GM21717 (cell line): Measurements from ENCODE around the gene SNRPE.
A peak's percentile ranks its signal among the peaks of the same experiment; 100 is the strongest.
"Not testable (repeated sequence)": the region's sequence is repeated elsewhere in the genome, so short reads cannot be mapped to it uniquely, and the experiment has no call there.

Source experiments
- ATAC-seq: cut with Tn5 transposase; IDR thresholded peaks from one replicate; pipeline ENCODE4 v1.9.1; 2021; ENCODE audit warnings: mild to moderate bottlenecking, moderate library complexity; ENCODE audit not compliant: unreplicated experiment

The SNRPE gene

DNA sequence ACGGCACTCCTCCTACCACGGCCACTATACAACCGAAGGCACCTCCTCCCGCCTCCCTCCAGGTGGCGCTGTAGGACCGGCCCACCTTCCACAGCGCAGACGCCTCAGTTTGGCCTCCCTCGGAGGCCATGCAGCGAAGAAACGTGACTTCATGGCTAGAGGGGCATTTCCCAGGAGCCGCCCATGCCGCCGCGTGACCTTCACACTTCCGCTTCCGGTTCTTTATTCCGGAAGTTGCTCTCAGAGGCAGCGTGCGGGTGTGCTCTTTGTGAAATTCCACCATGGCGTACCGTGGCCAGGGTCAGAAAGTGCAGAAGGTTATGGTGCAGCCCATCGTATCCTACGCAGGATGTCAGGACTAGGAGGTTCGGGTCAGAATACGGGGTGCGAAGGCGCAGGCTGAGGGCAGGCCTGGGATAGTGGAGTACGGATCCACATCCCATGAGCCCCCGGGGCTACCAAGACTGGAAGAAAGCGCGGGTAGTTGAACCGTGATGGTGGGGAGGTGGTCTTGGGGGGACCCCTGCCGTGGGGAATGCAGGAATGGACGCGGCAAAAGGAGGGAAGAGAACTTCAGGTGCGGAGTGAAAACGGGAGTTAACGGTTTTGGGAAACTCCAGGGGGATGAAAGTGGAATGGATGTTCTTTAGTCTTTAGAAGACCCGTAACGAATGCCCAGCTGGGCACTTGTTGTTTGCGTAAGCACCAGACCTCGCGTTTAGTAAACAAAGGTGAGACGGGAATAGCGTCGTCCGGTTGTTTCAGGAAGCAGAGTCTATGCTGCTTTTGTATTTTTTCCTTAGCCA lies at the start of gene SNRPE:
Gene SNRPE, plus strand, starts transcription at position 221 of the 806 bp plus-strand sequence. Its CDS starts 61 bp downstream, at position 282.
- ATAC-seq = peak; percentile 93

DNA sequence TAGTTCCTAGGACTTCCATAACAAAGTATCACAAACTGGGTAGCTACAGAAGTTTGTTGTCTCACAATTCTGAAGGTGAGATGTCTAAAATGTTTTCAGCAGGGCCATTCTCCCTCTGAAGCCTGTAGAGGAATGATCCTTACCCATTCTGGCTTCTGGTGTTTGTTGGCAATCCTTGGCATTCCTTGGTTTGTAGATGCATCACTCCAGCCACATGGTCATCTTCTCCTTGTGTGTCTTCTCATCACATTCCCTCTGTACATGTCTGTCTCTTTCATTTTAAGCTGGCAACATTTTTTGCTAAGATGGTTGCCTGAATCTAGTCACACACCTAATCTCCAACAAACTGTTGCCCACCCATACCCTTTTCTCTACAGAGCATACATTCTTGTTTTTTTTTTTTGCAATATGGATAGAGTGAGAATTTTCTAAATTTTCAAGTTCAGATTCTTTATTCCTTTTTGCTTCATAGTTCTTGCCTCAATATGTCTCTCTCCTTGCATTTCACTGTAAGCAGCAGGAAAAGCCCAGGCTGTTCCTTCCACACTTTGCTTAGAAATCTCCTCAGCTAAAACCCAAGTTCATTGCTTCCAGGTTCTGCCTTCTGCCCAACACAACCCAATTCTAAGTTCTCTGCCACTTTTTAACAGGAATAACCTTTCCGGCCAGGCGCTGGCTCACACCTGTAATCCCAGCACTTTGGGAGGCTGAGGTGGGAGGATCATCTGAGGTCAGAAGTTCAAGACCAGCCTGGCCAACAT lies 47.6 kb upstream of the SNRPE start:
- no peak for ATAC-seq

DNA sequence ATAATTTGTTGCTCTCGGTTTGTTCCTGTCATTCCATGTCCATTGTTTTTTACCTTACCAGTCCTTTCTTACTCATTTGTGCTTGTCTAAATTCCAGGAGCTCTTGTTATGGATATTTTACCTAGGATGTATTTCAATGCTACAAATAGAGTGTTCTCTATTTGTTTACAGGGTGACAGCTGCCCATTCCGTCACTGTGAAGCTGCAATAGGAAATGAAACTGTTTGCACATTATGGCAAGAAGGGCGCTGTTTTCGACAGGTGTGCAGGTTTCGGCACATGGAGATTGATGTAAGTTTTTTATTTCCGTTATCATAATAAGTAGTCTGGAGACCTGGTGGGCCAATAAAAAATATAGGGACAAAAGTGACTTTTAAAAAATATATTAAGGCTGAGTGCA lies 43.0 kb upstream of the SNRPE start:
- no peak for ATAC-seq

DNA sequence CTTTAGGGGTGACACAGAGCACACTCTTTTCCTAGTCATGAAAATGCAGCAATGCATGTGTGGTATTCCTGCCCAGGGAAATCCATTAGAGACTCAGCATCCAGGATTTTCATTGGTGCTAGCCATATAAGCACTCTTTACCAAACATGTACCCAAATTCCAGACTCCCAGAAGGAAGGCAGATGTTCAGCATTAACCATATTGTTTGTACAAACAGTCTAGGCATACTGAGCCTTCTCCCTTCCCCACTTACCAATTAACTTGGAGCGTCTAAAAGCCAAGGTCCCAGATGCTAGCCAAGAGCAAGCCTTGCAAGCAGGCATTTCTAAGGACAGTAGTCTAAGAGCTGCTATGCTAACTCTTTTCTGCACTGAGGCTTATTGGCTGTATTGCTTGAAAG lies 38.1 kb upstream of the SNRPE start:
- ATAC-seq = no peak

DNA sequence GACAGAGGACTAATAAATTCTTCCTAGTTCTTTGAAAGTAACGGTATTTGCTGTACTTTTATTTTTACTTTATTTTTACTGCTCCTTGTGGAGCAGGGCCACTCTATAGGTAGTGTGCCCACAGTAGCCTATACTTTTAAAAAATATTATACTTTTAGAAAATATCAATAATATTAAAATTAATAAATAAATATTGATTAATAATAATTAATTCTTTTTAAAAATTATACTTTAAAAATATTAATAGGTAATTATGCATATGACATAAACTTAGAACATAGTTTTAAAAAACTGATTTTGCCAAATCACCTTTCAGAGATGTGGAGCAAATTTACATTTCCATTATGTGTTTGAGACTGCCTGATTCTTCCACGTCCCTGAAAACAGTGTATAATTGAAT lies 35.2 kb upstream of the SNRPE start:
- no peak for ATAC-seq

DNA sequence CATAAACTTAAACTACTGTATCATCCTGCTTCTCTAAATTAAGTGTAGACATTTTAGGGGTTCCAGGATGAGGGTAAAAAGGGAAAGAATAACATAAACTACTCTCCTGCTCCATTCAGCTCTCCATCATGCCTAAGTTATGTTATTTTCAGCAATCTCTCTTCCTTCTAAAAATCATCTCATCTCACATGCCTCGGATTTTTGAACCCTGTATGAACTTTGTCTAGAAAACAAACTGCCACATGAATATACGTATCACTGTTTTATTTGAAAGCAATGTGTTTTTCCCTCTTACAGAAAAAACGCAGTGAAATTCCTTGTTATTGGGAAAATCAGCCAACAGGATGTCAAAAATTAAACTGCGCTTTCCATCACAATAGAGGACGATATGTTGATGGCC lies 33.4 kb upstream of the SNRPE start:
- ATAC-seq = no peak

DNA sequence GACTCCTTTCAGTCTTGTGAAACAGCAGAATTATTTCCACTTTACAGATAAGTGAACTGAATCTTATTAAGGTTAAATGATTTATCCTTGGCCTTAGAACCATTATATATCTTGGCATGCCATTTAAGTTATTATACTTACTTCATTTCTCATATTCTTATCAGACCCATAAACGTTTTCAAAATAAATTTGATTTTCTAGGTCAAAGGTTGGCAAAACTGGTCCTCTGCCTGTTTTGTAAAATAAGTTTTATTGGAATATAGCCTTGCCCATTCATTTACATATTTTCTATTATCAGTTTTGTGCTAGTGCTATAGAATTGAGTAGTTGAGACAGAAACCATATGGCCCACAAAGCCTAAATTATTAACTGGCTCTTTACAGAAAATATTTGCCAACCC lies 32.9 kb upstream of the SNRPE start:
- ATAC-seq = no peak

DNA sequence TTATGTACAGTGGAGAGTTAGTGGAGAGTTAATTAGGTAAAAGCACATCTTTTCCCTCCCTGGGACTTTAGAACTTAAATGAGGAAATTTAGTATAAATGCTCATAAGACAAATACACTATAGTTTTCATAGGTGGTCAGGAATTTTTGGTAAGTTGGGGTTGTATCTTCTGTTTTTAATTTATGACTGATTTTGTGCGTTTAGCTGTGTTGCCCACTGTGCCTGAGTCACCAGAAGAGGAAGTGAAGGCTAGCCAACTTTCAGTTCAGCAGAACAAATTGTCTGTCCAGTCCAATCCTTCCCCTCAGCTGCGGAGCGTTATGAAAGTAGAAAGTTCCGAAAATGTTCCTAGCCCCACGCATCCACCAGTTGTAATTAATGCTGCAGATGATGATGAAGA lies 32.2 kb upstream of the SNRPE start:
- not testable (repeated sequence) for ATAC-seq

DNA sequence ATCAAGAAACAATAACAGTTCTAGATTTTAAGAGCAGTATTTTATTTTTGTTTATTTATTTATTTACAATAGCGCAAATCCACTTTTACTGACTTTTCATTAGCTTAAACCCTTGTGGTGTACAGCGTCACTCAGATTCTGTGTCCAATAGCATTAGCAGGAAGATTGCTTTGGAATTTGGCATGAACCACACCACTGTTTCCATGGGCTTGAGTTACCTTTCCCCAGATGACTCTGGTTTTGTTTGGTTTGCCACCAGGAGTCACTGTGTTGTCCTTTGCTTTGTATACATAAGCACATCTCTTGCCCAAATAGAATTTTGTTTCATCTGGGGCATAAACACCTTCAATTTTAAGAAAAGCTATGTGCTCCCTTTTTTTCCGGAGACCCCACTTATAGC lies 25.9 kb upstream of the SNRPE start:
- no peak for ATAC-seq

DNA sequence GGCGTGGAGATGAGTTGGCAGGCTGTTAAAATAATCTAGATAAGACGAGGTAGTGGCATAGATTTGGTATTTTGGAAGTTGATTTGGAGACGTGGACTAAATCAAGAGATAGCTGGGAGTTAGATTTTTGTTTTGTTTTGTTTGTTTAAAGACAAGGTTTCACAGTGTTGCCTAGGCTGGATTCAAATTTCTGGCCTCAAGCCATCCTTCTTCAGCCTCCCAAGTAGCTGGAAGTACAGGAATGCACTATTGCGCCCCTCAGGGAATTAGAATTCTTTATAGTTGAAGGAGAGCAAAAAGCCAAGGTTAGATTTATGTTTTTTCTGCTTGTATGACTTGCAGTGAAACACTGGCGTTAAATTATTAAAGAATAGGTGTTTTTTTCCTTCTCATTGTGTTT lies 22.3 kb upstream of the SNRPE start:
- no peak for ATAC-seq

DNA sequence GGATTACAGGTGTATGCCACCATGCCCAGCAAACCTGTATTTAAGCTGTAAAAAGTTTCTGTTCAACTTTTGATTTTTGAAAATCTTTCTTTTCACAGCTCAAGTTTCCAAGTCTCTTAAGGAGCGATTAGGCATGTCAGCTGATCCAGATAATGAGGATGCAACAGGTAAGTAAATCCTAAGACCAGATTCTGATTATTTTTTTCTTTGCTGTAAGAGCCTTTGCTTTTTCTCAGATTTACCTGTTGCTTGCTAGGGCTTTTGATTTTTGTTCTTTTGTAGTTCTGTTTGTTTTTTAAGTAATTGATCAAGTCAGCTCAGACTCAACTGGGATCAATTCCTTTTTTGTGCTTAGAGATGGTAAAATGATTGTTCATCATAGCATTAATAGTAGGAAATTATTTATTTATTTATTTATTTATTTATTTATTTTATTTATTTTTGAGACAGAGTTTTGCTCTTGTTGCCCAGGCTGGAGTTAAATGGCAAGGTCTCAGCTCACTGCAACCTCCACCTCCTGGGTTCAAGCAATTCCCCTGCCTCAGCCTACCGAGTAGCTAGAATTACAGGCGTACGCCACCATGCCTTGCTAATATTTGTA lies 21.1 kb upstream of the SNRPE start:
- no peak for ATAC-seq

DNA sequence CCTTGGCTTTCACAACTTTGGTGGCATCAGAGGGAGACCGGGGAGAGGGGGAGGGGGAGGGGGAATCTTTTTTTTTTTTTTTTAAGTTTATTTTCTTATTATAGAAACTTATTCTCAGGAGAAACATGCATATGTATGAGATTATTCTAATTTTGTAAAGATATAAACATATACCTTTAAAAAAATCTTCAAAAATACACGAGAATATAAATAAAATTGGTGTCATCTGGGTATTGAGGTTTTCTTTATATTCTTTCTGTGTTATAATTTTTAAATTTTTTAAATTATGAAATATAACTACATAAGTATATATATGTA lies 18.9 kb upstream of the SNRPE start:
- ATAC-seq = no peak

DNA sequence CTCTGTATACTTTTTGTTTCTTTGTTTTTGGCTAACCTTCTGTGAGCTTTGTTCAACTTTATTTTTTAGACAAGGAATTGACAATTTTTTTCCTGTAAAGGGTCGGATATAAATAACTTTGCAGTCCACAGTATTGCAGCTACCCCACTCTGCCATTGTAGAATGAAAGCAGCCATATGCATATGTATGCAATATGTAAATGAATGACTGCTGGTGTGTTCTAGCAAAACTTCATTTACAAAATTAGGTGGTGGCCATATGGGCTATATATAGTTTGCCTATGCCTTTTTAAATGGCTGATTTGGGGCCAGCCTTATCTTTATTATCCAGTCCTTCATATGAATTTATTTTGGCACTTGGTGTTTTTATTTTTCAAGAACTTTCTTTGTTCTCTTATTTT lies 18.0 kb upstream of the SNRPE start:
- no peak for ATAC-seq

DNA sequence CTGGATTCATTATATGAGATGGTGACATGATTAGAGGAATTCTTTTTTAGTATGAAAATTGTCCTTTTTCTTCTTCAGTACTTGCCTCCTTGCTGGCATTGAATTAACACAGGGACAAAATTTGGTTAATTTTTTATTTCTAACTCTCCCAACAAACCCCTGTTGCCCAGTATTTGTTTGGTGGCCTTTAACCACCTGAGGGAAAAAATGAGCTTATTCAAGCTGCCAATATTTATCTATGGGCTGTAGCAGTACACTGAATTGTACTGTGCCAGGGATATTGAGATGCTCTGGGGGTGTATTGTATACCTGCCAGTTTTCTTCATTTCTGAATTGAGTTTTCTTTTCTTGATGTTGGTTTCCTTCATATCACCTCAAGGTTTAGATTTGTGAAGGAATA lies 8.3 kb upstream of the SNRPE start:
- ATAC-seq = not testable (repeated sequence)

DNA sequence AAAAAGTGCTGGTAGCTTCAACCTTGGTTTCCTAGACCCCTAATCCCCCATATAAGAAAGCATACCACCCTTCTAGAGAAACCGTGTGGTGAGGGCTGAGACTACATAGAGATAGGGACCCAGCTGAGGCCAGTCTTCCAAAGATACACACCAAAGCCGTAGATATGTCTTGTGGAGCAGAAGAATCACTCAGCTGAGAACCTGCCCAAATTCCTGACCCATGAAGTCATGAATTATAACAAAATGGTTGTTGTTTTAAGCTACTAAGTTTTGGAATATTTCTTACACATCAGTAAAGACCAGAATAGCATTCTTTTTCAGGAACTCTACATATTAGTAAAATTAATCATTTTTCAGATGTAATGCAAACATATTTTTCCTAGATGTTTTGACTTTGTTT lies 3.3 kb upstream of the SNRPE start:
- no peak for ATAC-seq

DNA sequence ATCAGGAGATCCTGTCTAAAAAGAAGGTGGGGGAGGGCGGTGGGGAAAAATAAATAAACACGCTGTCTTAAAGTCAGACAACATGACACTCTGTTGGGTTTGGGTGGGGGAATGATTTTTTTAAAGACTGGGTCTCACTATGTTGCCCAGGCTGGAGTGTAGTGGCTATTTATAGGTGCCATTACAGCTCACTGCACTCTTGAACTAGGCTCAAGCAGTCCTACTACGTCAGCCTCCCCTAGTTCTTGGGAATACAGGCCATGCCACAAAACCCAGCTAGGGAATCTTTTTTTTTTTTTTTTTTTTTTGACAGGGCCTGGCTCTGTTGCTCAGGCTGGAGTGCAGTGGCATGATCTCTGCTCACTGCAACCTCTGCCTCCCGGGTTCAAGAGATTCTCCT lies 2.4 kb upstream of the SNRPE start:
- no peak for ATAC-seq

DNA sequence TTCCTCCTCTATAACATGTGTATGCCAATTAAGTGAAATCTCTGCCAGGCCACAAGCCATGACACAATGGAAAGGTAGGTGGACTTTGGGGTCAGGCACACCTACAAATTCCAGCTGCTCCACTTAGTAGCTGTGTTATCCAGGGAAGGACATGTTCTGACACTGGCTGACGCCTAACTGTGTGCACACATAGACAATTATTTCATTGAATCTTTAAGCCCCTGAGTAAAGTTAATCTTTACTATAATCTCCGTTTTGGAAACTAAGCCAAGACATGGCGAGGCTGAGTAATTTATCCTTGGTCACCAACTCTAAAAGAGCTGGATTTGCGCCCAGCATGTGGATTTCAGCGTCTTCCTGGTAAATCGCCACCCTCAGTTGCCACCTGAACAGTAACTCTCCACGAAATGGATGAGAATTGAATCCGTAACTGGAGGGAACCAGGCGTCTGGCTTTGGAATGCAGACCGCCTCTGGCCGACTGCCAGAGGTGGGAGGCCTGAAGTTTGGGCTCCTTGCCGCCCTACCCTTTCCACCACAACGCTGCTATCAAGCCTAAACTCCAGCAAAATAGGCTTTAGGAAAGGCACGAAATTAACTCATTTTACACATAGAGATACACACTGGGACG lies 888 bp upstream of the SNRPE start:
- no peak for ATAC-seq

DNA sequence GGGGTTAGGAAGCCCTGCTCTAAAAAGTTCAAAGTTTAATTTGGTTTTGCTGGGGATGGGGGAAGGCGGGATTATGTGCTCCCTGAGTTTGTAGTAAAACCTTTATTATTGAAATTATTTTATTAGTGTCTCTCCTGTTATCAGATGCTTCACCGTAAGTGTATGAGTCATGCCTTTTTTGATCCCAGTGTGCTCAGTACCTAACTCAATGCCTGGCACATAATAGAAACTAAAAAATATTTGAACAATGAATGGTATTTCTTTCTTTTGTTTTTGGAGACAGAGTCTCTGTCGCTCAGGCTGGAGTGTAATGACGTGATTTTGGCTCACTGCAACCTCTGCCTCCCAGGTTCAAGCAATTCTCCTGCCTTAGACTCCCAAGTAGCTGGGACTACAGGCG lies 6.4 kb downstream of the SNRPE start:
- ATAC-seq = no peak

DNA sequence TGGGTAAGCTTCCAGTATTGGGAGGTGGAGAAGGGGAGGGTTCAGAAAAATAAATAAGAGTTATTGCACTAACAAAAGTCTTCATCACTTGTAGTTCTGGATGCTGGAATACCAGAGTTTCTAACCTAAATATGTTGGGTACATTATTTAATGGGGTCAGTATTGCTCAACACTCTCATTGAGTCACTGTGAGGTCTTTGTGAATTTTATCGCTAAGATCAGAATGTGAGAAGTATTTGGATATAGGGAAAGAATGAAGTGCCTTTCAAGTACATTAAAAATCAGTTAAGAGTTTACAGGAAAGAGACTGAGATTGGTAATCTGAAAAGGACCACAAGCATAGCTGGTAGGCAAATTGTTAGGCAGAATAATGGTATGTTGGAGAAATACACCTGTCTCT lies 8.8 kb downstream of the SNRPE start:
- no peak for ATAC-seq

DNA sequence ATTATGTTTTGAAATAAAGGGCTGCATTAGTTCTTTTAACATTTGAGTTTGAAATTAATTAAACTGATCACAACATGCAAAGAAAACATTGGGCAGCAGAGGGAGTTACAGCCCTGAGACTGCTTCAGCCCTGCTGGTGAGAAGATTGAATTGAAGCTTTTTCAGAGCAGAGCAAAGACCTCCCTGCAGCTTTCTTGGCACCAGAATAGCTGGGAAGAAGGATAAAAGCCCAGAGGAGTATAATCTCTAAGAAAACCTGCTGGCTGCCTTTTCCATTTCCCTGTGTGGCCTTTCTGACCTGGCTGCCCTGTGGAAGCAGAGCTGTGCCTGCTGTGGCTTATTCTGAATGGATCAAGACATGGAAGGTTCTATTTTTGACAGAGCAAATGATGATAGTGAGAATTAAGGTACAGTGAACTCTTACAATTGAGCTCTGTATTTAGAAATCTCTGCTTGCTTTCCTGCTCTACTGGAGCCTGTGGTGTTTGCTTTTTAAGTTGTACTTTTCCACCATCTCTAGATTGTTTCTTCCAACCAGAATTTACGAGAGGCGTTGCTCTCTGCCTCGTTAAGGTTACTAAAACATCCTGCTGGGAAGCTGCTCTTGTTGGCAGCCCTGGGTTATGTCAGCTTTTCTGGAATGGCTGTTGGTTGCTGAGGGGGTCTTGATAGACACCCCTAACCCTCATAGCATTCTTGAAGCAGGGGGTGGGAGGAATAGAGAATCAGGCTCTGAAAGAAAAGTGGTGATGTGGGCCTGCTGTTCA lies 9.9 kb downstream of the SNRPE start:
- no peak for ATAC-seq

DNA sequence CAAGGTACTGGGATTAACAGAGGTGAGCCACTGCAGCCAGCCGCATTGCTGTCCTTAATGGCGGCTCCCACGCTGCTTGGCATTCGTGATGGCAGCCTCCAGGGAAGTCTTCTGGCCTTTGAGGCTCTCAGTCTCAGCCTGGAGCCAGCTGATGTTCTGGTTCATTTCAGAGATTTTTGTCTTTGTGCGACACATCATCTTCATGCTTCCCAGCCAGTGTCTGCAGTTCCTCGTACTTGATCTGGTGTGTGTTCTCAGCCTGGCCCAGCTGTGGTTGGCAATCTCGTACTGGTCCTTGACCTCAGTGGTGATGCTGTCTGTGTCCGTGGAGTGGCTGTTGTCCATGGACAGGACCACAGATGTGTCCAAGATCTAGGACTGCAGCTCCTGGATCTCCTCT lies 11.7 kb downstream of the SNRPE start:
- no peak for ATAC-seq
